ENCODE data around the gene LPP. TPM values are rescaled to one million over a fixed set of nuclear protein-coding genes. Genes with fewer than 3 reads are reported as not detected.

The LPP gene
- total RNA-seq, 1 experiment from 2014 or later: 20.4 TPM

- H3K9me3 ChIP-seq (ENCODE audit: low read length): no peaks in the 10 kb centered on the region
- ChIA-PET POLR2A (ENCODE audit: unreplicated experiment) (no interaction called here), CTCF (no interaction called here)
- peak overlapping the region; percentile 36 for H3K27ac ChIP-seq (ENCODE audit: low read length)
- no peak overlapping the region for H3K4me2 ChIP-seq (ENCODE audit: low read length)
- intact Hi-C loops (cut with micrococcal nuclease): no loop called here
- TF ChIP-seq EZH2 (IDR thresholded peaks at IDR 0.05; ENCODE audit: low read length, unreplicated experiment) (no peak), CTCF (conservative IDR thresholded peaks at IDR 0.05; ENCODE audit: low read depth, low read length) (no peak), EZH2phosphoT487 (IDR thresholded peaks at IDR 0.05; ENCODE audit: borderline replicate concordance, low read length) (no peak)
- H3K9me2 ChIP-seq (replicated peaks; ENCODE audit: low read length): no peaks in the 10 kb centered on the region
- H3K9ac ChIP-seq (ENCODE audit: low read length): no peak overlapping the region
- H3F3A ChIP-seq (ENCODE audit: low read length, unreplicated experiment): no peaks in the 10 kb centered on the region
- H3K36me3 ChIP-seq (ENCODE audit: low read depth, low read length): no peaks in the 10 kb centered on the region
- no peaks in the 10 kb centered on the region for H3K79me2 ChIP-seq (ENCODE audit: low read length)
- H3K4me3 ChIP-seq (ENCODE audit: low read length): no peak overlapping the region
- peaks cover 25% of the 10 kb centered on the region for H3K4me1 ChIP-seq (ENCODE audit: insufficient read depth, low read length)
- no peaks in the 10 kb centered on the region for H4K20me1 ChIP-seq (ENCODE audit: low read length)
- ATAC-seq: no peak
- DNase-seq: no peak
- H3K27me3 ChIP-seq (ENCODE audit: low read length): no peaks in the 10 kb centered on the region
- H2AFZ ChIP-seq (ENCODE audit: low read length): no peak overlapping the region
- no TSS peak for BruUV-seq (replicated peaks)
Measured at GRCh38 chr3:188721312-188721711, 567.4 kb downstream of the LPP start.

GRCh38 chr3:188721990-188722389, 568.0 kb downstream of the LPP start:
- Histone ChIP-seq H3K27ac (ENCODE audit: low read length) (peak overlapping the region; percentile 36), H3K4me3 (ENCODE audit: low read length) (no peak overlapping the region), H3K79me2 (ENCODE audit: low read length) (no peaks in the 10 kb centered on the region), H2AFZ (ENCODE audit: low read length) (no peak overlapping the region), H3K9me3 (ENCODE audit: low read length) (no peaks in the 10 kb centered on the region), H3K4me2 (ENCODE audit: low read length) (no peak overlapping the region), H3K4me1 (ENCODE audit: insufficient read depth, low read length) (peaks cover 25% of the 10 kb centered on the region), H3K9me2 (replicated peaks; ENCODE audit: low read length) (no peaks in the 10 kb centered on the region), H3K36me3 (ENCODE audit: low read depth, low read length) (no peaks in the 10 kb centered on the region), H3K27me3 (ENCODE audit: low read length) (no peaks in the 10 kb centered on the region), H3K9ac (ENCODE audit: low read length) (no peak overlapping the region), H4K20me1 (ENCODE audit: low read length) (no peaks in the 10 kb centered on the region), H3F3A (ENCODE audit: low read length, unreplicated experiment) (no peaks in the 10 kb centered on the region)
- DNase-seq (peak; percentile 43), ATAC-seq (peak; percentile 86)
- TF ChIP-seq EZH2 (IDR thresholded peaks at IDR 0.05; ENCODE audit: low read length, unreplicated experiment) (no peak), EZH2phosphoT487 (IDR thresholded peaks at IDR 0.05; ENCODE audit: borderline replicate concordance, low read length) (no peak), CTCF (conservative IDR thresholded peaks at IDR 0.05; ENCODE audit: low read depth, low read length) (no peak)
- ChIA-PET CTCF (no interaction called here), POLR2A (ENCODE audit: unreplicated experiment) (no interaction called here)
- intact Hi-C loops (cut with micrococcal nuclease): no loop called here
- no TSS peak for BruUV-seq (replicated peaks)

GRCh38 chr3:188722963-188723362, 569.0 kb downstream of the LPP start:
- Histone ChIP-seq H3K9ac (ENCODE audit: low read length) (no peak overlapping the region), H3K27me3 (ENCODE audit: low read length) (no peaks in the 10 kb centered on the region), H2AFZ (ENCODE audit: low read length) (no peak overlapping the region), H3F3A (ENCODE audit: low read length, unreplicated experiment) (no peaks in the 10 kb centered on the region), H3K4me2 (ENCODE audit: low read length) (no peak overlapping the region), H3K9me3 (ENCODE audit: low read length) (no peaks in the 10 kb centered on the region), H3K36me3 (ENCODE audit: low read depth, low read length) (no peaks in the 10 kb centered on the region), H3K27ac (ENCODE audit: low read length) (no peak overlapping the region), H3K4me3 (ENCODE audit: low read length) (no peak overlapping the region), H3K79me2 (ENCODE audit: low read length) (no peaks in the 10 kb centered on the region), H3K4me1 (ENCODE audit: insufficient read depth, low read length) (peaks cover 25% of the 10 kb centered on the region), H4K20me1 (ENCODE audit: low read length) (no peaks in the 10 kb centered on the region), H3K9me2 (replicated peaks; ENCODE audit: low read length) (no peaks in the 10 kb centered on the region)
- ChIA-PET CTCF (no interaction called here), POLR2A (ENCODE audit: unreplicated experiment) (no interaction called here)
- no TSS peak for BruUV-seq (replicated peaks)
- no peak for ATAC-seq
- intact Hi-C loops (cut with micrococcal nuclease): no loop called here
- TF ChIP-seq EZH2phosphoT487 (IDR thresholded peaks at IDR 0.05; ENCODE audit: borderline replicate concordance, low read length) (no peak), EZH2 (IDR thresholded peaks at IDR 0.05; ENCODE audit: low read length, unreplicated experiment) (no peak), CTCF (conservative IDR thresholded peaks at IDR 0.05; ENCODE audit: low read depth, low read length) (no peak)
- no peak for DNase-seq

All from PC-3 (cell line).